Measurements from ENCODE around the gene CRYAB.

Gene CRYAB

DNA sequence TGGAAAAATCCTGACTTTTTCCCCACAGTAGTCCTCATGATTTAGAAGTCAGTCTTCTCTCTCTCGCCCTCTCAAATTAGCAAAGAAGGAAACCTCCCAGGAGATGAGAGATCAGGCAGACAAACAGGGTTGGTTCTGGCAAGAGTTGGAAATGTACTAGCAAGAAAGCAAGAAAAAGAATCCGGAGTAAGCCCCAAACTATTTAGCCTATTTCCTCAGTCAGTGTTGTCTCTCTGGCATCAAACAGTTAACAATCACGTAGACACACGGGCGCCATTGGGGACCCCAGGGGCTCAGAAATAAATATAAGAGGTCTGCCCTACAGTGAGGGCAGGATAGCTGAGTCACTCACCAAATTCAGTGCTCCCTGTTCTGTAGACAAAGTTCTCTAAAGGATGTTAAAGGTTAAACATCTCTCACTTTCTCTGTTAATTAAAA lies 11.8 kb upstream of the CRYAB start:
- no peak for DNase-seq (ENCODE audit: insufficient read length, low spot score)
- no peak for FAIRE-seq

DNA sequence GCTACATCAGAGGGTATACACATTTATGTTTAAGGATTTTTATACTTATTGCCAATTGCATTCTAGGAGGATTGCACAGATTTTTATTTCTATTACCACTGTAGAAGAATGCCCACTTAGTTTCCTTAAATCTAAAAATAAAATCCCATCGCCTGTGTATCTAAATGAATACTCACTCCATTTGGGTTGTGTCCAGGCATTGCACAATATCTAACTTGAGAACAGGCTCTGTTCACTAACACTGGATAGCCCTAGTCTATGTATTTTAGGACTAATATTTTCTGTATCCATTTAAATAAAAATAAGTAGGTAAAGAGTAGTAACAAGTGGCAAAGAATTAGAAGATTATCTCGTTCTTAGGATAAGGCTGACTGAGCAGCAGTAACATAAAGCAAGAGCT lies 11.2 kb upstream of the CRYAB start:
- DNase-seq (ENCODE audit: insufficient read length, low spot score) = no peak
- no peak for TF ChIP-seq POLR2A (IDR thresholded peaks at IDR 0.05; ENCODE audit: low read depth, low read length)
- no peak for FAIRE-seq

More for the DNA sequence above, 11.8 kb upstream of the CRYAB start:
- no peak for TF ChIP-seq POLR2A (IDR thresholded peaks at IDR 0.05; ENCODE audit: low read depth, low read length)

DNA sequence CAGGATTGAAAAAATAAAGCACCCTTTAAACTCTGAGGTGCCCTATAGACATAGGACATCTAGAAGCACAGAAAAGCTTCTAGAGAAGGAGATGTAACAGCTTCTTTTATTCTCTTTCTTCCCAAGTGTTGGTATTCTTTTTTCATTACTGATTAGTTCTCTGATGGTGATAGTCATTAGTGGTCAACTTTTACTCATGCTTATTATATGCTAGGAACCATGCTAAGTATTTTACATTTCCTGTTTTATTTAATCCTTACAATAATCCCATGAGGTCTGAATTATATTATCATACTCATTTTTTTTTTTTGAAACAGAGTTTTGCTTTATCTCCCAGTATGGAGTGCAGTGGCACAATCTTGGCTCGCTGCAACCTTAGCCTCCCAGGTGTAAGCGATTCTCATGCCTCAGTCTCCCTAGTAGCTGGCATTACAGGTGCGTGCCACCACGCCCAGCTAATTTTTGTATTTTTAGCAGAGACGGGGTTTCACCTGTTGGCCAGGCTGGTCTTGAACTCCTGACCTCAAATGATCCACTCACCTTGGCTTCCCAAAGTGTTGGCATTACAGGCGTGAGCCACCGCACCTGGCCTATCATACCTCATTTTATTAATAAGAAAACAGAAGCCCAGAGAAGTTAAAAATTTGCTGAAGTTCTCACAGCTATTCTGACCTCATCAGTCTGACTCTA lies 10.1 kb upstream of the CRYAB start:
- FAIRE-seq = no peak
- TF ChIP-seq POLR2A (IDR thresholded peaks at IDR 0.05; ENCODE audit: low read depth, low read length) = no peak
- no peak for DNase-seq (ENCODE audit: insufficient read length, low spot score)

DNA sequence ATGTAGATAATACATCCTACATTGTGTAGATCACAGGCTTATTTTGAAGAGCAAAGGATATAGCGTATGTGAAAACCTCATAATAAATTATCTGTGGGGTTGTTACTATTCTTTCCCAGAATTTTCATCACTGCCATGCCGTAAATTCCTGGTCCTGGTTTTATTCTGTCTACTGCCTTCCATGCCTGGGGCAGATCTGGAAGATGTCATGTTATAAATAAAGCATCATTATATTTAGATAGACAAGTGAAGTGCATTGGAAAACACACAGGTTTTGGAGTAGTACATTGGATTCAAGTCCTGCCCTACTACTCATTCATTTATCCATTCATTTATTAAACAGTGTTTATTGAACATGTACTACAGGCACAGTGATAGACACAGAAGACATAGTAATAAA lies 9.3 kb upstream of the CRYAB start:
- no peak for TF ChIP-seq POLR2A (IDR thresholded peaks at IDR 0.05; ENCODE audit: low read depth, low read length)
- DNase-seq (ENCODE audit: insufficient read length, low spot score) (no peak), FAIRE-seq (no peak)

DNA sequence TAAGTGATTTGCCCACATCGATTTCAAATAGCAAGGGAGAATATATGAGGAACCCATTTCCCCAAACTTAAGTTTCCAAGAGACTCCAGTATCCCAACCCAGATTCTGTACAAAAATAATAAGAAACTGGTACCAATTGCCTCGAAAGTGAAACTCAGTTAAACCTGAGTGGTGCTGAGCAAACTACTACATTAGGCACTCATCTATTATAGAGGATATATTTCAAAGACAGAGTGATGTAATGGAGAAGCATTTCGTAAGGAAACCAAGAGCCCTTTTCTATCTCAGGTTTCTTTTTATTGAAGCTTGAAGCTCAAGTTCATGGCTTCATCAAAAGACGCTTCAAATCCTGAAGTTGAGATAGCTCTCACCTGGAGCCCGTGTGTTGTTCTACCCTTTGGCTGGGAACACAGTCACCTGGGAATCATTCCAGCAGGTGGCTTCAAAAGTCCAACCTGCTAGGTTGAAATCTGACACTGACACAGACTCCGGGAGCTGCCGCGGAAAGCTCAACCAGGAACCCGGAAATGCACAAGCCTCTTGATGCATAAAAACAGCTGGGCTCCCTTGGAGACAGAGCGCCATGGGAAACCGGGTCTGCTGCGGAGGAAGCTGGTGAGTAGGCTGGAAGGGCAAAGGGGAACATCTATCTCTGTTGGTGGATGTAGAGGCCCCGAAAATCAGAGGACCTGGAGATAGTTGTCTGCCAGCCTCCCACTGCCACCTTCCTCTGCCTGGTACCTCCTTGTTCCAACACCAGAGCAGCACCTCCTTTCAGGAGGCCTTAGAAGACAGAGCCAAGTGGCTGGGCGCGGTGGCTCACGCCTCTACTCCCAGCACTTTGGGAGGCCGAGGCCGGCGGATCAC lies 7.1 kb upstream of the CRYAB start, which contains the start of gene C11orf52:
TSS of gene C11orf52 (plus strand) at position 524 of the 867 bp plus-strand sequence. CDS start at position 584, 60 bp downstream.
- no peak for TF ChIP-seq POLR2A (IDR thresholded peaks at IDR 0.05; ENCODE audit: low read depth, low read length)
- DNase-seq (ENCODE audit: insufficient read length, low spot score) (no peak), FAIRE-seq (no peak)

DNA sequence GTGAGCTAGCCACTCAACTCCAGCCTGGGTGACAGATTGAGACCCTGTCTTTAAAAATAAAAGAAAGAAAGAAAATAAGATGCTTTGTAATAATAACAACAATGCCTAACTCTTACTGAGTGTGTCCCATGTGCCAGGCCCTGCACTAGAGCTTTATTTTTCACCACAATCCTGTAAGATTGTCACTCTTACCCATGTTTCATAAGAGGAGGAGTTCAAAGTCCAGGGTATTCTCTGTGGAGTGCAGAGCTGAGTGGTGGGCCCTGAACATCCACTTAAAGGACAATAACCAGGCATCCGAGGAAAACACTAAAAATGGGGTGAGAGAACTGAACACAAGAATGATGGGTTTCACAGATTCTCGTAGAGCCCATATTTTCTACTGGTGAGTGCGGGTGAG lies 6.2 kb upstream of the CRYAB start:
- DNase-seq (ENCODE audit: insufficient read length, low spot score) (no peak), FAIRE-seq (no peak)
- no peak for TF ChIP-seq POLR2A (IDR thresholded peaks at IDR 0.05; ENCODE audit: low read depth, low read length)

DNA sequence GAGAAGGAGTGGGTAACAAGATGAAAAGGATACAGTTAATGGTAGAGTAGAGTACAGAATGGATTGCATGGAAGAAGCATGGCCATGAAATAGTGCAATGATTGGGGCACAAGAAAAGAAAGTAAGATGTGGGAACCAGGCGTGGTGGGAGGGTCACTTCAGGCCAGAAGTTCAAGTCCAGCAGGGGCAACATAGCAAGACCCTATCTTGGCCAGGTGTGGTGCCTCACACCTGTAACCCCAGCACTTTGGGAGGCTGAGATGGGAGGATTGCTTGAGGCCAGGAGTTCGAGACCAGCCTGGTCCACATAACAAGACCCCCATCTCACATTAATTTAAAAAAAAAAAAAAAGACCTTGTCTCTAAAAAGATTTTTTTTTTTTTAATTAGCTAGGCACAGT lies 5.7 kb upstream of the CRYAB start:
- DNase-seq (ENCODE audit: insufficient read length, low spot score) (no peak), FAIRE-seq (no peak)

DNA sequence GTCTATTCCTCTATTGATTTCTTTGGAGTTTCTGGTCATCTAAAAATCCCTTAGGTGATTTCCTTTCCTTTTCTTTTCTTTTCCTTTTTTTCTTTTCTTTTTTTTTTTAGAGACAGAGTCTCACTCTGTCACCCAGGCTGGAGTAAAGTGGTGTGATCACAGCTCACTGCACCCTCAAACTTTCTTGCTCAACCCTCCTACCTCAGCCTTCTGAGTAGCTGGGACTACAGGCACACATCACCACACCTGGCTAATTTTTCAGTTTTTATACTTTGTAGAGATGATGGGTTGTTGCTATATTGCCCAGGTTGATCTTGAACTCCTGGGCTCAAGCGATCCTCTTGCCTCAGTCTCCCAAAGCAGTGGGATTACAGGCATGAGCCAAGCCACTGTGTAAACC lies 5.2 kb upstream of the CRYAB start:
- DNase-seq (ENCODE audit: insufficient read length, low spot score) (no peak), FAIRE-seq (no peak)
- no peak for TF ChIP-seq POLR2A (IDR thresholded peaks at IDR 0.05; ENCODE audit: low read depth, low read length)

More for the DNA sequence above, 5.7 kb upstream of the CRYAB start:
- TF ChIP-seq POLR2A (IDR thresholded peaks at IDR 0.05; ENCODE audit: low read depth, low read length) = no peak

DNA sequence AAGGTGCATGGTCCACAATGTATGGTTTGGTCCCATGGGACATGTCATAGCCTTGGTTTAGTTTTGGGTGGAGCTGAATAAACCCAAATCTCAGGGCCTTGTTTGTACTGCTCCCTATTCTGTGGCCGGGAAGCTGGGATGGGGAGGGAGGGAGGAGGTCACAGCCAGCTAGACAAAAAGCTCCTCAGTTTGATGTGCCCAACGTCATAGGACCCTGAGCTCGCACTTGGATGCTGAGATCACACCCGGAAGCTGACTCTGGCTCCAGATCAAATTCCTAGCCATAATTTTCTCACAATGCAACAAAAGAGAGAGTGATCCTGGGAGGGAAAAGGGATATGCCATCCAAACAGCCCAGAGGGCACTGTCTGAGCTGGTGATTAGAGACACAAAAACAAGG lies 2.4 kb upstream of the CRYAB start:
- FAIRE-seq = no peak
- DNase-seq (ENCODE audit: insufficient read length, low spot score) = no peak
- no peak for TF ChIP-seq POLR2A (IDR thresholded peaks at IDR 0.05; ENCODE audit: low read depth, low read length)

DNA sequence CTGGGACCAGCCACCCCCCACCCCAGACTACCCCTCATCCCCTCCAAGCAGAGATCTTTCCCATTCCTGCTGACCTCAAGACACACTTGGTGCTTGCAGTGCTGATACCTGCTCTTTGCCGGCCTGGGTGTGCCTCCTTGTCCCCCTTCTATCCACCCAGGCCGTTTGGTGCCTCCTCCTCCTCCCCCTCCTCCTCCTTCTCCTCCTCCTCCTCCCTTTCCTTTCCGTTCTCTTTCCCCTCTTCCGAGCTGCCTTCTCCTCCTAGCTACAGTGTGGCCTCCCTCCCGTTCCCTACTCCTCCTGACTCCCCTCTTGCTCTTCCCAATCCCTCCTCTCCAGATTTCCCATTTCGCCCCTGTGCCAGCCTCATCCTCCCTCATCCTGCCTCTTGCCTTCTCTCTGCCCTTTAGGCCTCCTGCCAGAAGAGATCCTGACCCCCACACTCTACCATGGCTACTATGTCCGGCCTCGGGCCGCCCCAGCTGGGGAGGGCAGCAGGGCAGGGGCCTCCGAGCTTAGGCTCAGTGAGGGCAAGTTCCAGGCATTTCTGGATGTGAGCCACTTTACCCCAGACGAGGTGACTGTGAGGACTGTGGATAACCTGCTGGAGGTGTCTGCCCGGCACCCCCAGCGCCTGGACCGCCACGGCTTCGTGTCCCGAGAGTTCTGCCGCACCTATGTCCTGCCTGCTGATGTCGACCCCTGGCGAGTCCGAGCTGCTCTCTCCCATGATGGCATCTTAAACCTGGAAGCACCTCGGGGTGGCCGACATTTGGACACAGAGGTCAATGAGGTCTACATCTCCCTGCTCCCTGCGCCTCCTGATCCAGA lies 1.7 kb upstream of the CRYAB start:
- TF ChIP-seq POLR2A (IDR thresholded peaks at IDR 0.05; ENCODE audit: low read depth, low read length) = no peak
- DNase-seq (ENCODE audit: insufficient read length, low spot score) (no peak), FAIRE-seq (no peak)

DNA sequence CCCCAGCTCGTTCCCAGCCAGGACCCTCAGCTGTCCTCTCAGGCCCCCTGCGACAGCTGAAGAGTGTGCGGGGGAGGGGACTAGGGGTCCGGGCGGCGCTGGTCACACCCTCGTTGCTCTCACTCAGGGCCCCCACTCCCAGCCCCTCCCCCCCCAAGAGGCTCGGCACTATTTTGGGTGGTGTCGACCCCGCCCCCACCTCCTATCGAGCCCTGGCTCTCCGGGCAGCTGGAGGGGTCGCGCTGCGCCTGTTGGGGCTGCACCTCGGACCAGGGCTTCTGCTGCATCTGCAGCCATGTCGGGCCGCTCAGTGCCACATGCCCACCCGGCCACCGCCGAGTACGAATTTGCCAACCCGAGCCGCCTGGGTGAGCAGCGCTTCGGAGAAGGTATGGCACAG lies 965 bp upstream of the CRYAB start, which contains the start of gene HSPB2:
TSS of gene HSPB2 (plus strand) at position 200 of the 400 bp plus-strand sequence. CDS start at position 296, 96 bp downstream.
- no peak for DNase-seq (ENCODE audit: insufficient read length, low spot score)
- no peak for TF ChIP-seq POLR2A (IDR thresholded peaks at IDR 0.05; ENCODE audit: low read depth, low read length)

DNA sequence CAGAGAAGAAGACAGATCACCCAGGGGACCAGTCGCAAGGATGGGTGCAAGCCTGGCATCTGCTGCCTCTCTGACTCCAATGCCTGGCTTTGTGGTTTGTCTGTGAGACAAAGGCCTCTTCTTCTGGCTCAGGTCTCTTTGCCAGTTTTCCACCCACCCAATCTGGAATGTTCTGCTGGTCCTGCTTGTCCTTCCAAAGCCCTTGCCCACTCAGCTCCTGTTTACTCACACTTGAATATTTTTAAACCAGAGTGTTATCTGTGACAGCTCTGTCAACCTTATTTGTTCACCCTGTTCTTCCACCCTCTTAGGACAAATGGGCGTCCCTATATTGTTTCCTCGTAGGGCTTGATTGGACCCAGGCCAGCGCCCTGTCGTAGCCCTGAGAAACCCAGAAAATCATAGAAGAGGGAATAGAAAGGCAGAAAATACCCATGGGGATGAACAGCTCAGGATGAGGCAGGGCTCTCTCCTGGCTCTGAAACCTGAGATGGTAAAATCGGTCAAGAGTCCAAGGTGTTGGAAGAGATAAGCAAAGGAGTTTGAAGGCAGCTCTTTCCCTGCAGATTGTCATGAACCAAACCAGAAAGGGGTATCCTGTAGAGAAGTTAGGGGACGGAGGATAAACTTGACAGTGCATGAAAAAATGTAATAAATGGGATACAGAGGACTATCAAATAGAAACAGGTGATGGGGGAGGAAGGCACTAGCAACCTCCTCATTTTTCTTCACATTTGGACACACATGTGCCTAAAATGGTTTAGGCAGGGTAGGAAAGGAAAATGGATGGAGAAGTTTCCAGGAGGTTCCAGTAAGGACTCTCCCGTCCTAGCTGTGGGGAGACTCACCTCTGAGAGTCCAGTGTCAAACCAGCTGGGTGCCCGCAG lies 651 bp downstream of the CRYAB start:
- no peak for DNase-seq (ENCODE audit: insufficient read length, low spot score)
- FAIRE-seq = no peak
- TF ChIP-seq POLR2A (IDR thresholded peaks at IDR 0.05; ENCODE audit: low read depth, low read length) = no peak

More for the DNA sequence above, 965 bp upstream of the CRYAB start, which contains the start of gene HSPB2:
- FAIRE-seq = no peak

DNA sequence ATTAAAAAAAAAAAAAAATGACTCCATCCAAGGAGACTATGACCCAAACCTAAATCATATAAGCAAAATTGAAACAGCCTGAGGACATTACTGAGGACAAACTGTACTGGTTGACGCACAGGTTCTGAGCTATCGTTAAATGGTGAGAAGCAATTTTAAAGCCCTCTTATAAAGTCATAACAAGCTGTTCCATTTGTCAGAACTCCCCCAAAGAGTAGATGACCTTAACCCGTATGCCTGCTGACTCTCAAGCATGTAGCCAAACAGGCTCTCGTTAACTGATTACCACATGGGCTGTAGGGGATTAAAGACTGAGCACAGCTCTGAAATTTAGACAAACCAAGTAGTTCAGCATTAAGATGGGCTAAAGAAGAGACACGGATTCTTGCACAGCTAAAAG lies 2.2 kb downstream of the CRYAB start:
- no peak for TF ChIP-seq POLR2A (IDR thresholded peaks at IDR 0.05; ENCODE audit: low read depth, low read length)
- DNase-seq (ENCODE audit: insufficient read length, low spot score) (no peak), FAIRE-seq (no peak)
